Stimulated activated CD4-positive, alpha-beta T cell treated with anti-CD3 and anti-CD28 coated beads, Interleukin-1b, Interleukin-23, amount 100 ng/mL, for 48 hours (primary cell): ENCODE data around the gene GIMAP1.

Source experiments
- DNase-seq: peaks from one replicate; pipeline ENCODE4 v3.0.0-alpha.2; 2020

Gene GIMAP1

GRCh38 chr7:150751702-150752101, 35.3 kb downstream of the GIMAP1 start:
- no peak for DNase-seq

GRCh38 chr7:150753239-150753638, 36.8 kb downstream of the GIMAP1 start:
- no peak for DNase-seq

- DNase-seq = no peak
Observed at GRCh38 chr7:150753826-150754603, 37.6 kb downstream of the GIMAP1 start.

DNA sequence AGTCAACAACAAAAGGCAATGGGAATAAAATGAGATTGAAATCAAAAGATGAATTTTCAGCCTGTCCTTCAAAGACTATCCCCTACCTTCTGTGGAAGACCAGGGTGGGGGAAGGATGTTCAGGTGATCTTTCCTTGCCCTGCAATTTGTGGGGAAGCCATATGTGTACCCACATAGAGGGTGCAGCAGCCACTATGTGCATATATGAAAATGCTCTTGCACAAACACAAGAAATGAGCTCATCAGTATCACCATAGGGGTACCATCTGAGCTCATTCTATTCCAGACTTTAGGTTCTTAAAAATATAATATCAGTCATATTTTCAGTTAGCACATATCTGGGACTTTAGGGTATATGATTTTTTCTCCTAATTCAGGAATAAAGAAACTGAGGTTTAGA, 38.5 kb downstream of the GIMAP1 start:
- DNase-seq = no peak

DNA sequence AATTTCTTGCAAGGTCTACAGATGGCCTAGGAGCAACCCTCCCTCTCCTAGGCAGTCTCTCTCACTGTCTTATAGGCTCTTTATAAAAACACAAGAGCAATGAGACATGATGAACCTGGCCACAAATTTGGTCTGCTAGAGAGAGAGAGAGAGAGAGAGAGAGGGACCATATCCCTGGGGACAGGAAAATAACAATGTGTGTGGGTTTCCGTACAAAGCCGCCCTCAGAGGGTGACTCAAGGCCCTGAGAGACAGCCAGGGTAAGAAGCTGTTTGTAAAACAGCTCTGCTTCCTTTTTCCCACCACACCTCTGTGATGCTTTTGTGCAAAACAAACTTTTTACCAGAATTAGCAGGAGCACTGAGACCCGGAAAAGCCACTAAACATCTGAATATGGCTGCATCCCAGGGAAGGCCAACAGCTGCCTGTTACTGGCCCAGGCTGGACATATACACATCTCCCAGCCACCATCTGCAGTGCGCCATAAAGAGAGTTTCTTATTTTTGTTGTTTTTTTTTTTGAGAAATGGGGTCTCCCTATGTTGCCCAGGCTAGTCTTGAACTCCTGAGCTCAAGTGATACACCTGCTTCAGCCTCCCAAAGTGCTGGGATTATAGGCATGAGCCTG, 39.2 kb downstream of the GIMAP1 start:
- DNase-seq = peak; percentile 77

GRCh38 chr7:150756166-150756565, 39.8 kb downstream of the GIMAP1 start:
- DNase-seq = no peak

DNA sequence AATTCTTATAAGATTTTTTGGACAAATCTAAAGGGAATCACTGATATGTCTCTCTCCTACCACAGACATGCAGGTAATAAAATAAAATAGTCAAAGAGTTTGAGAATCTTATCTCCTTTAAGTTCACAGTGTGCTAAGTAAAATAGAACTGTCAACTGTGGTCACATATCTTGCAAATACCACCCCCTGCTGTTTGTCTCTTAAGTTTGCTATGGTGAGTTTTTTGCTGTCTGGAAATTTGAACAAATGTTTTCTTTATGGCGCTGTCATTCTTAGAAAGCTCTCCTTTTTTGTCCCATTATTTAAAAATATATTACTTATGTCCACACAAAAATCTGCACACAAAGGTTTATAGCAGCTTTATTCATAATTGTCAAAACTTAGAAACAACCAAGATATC, 40.4 kb downstream of the GIMAP1 start:
- DNase-seq = no peak

DNA sequence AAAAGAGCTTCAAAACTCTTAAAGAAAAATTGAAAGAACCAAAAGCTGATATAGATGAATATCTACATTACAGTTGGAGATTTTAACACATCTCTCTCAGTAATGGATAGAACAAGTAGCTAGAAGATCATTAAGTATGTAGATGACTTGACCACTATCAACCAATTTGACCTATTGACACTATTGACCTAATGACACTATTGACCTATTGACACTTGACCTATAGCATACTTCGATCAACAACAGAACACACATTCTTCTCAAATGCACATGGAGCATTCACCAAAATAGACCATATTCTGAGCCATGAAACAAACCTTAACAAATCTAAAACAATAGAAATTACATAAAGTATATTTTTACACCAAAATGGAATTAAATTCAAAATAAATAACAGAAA, 43.1 kb downstream of the GIMAP1 start:
- DNase-seq = no peak

DNA sequence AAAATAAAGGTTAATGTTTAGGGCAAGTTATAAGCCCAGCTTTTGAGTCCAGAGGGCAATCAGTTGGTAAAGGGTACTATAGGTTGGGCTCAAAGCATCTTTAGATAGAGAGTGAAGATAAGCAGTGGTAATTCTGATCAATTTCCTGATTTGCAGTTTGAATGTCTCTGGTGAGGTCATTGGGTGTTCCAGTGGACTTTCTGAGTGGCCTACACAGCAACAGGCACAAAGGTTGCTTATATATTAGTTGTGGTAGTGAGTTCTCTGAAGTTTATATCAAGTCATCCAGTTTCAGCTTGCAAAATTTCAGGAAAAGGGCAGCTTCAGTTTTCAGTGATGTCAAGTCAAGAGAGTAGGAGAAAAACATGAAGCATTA, 49.9 kb downstream of the GIMAP1 start:
- DNase-seq = no peak

GRCh38 chr7:150769768-150770167, 53.4 kb downstream of the GIMAP1 start:
- no peak for DNase-seq
